HuH-7.5 (cell line): Measurements from ENCODE around the gene FGF5.
A peak's percentile ranks its signal among the peaks of the same experiment; 100 is the strongest.
"Not testable (repeated sequence)": the region's sequence is repeated elsewhere in the genome, so short reads cannot be mapped to it uniquely, and the experiment has no call there.

Experiments used
- DNase-seq: peaks from one replicate; pipeline ENCODE4 v3.0.0; 2011; ENCODE audit warnings: low spot score

Gene FGF5

DNA sequence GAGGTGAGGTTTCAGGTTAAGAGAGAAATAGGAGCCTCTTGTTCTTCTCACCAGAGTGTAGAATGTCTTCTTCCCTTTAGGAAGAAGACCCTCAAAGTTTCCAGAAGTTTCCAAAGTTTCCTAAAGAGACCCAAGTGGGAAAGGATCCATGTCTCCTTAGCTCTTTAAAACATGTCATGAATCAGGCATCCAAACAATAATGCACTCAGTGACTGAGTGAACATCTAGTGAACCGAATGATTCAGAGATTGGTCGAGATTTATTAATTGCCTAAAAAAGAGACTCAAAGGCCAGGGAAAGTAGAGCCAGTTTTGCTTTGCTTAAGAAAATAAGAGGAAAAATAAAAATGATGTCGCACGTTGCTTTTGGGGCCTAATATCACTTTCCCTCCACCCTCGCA is 29.4 kb downstream of the FGF5 start:
- DNase-seq: no peak

DNA sequence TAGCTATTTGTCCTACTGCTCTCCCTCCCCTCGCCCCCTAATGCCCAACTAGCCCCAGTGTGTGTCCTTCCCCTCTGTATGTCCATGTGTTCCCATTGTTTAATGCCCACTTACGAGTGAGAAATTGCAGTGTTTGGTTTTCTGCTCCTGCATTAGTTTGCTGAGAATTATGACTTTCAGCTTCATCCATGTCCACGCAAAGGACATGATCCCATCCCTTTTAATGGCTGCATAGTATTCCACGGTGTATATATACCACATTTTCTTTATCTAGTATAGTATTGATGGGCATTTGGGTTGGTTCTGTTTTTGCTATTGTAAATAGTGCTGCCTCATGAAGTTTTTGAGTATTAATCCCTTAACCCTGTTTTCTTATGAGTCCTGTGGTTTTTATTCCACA is 35.4 kb downstream of the FGF5 start:
- DNase-seq: no peak

DNA sequence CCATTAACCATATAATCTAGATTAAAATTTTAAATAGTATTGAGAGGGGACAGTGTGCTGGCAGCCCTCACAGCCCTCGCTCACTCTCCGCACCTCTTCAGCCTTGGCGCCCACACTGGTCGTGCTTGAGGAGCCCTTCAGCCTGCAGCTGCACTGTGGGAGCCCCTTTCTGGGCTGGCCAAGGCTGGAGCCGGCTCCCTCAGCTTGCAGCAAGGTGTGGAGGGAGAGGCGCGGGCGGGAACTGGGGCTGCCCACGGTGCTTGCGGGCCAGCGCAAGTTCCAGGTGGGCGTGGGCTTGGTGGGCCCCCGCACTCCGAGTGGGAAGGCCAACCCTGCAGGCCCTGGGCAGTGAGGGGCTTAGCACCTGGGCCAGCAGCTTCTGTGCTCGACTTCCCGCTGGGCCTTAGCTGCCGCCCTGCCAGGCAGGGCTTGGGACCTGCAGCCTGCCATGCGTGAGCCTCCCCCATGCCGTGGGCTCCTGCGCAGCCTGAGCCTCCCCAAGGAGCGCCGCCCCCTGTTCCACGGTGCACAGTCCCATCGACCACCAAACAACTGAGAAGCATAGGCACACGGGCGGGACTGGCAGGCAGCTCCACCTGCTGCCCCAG is 36.3 kb downstream of the FGF5 start:
- no peak for DNase-seq

DNA sequence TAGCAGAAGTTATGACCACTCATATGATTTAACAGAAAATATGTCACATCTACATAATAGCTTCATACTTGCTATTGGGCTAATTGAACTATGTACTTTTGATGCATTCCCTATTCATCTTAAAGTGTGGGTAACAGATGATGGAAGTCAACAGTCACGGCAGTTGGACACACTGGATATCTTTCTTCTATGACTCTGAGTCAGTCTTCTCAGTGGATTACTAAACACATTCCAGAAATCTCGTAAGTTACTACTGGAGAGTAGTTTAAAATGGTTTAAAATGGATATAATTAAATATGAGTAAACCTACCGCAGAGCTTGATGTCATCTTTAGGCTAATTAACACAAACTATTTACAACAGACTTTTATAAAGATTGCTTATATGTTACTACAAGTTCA is 39.0 kb downstream of the FGF5 start:
- no peak for DNase-seq

DNA sequence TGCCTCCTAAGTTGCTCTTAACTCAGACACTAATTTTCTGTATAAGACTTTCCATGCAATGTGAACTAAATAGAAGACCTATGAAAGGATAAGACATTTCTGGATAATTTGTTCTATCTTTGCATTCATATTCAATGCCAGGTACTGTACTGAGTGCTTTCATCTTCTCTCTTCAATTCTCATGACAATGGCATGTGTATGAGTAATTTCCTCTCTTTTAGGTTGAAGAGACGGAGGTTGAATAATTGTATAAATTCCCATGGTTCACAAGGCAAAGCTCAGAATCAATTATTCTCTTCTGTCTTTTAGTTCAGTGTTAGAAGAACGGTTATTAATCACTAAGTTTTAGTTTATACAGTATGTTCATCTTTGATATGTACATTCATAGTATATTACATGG is 39.8 kb downstream of the FGF5 start:
- no peak for DNase-seq

DNA sequence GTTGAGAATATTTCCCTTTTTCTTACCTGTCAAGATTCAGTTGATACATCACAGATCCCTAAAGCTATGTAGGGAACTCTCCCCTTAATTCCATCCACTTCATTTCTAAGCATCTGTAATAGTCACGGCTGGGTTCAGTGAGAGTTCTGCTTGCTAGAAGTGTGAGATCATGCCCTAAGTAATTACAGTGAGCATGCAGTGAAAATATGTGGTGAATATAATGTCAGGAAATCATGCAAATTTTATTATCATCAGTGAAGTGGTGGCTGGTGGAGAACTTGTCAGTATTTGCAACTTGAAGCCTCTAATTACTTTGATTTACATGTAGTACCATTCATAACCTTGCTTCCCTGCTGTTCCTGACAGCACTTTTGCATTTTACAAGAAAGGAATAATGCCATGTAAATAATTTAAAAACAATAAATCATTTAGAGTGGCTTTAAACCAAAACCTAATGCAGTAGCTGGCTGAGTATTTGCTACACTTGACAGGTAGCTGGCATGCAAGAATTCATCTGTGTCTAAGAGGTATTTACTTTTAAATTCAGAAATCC is 40.8 kb downstream of the FGF5 start:
- no peak for DNase-seq

DNA sequence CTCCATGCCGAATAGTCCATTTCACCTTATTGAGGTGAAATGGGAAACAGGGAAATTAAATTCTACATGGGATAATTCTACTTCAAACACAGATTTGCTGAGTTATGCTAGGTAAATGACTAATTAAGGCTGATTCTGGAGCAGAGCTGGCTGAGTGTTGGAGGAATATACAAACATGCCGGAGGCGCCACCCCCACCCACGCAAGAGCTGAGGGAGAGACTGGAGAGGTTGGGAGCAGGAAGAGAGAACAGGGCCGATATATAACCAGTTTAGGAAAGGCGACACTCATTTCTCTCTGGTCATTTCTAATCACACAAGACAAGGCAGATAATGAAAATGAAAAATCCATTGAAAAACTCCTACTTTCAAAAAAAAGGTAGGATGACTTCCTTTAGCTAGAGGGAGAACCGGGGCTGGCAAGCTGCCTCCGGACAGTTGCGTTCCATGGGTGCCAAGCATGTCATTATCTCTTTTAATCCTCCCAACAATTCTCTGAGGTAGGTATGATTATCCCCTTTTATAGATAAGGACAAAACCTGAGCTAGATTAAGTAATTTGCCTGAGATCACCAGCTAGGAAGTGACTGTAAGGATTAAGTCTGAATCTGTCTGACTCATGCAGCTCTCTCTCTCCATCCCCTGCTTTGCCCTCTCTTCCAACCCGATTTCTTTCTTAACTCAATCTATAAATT is 41.5 kb downstream of the FGF5 start:
- DNase-seq: no peak

DNA sequence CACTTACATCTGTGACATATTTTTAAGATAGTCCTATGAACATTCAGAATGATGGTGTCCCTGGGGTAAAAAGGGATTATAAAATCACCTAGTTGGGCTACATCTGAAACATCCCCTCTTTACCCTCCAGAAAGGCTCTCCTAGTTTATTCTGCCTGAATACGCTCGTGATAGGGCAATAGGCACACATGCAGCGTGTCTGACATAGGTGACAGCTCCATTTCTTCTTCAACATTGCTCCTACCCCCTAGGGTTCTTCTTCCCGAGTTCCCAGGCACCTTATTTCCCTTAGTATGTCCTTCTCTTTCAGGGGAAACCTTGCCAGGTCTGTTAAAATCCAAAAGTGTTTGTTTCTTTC is 42.0 kb downstream of the FGF5 start:
- no peak for DNase-seq

DNA sequence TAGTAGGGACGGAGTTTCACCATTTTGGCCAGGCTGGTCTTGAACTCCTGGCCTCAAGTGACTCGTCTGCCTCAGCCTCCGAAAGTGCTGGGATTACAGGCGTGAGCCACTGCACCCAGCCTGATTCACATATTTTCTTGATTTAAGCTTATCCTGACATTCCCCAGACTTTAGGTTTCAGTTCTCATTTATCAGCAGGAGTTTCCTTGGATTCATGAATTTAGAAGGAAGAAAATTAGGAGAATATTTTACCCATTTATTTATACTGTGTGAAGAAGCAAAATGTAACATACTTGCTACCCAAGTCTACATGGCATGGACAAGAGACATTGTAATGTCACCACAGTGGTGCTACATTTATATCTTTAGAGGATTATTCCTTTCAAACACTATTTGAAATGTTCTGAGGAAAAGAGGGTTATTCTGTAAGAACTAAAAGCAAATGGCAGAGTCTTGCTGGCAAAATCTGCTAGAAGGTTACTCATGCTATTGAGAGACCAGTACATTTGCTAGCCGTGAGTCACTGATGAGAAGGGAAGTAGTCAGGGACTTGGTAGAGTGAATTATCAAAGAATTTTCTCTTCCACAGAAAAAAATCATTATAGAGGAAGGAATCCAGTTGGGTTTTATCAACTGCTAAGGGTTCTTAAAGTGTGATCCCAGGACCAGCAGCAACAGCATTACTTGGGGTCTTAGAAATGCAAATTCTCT is 43.0 kb downstream of the FGF5 start:
- DNase-seq: no peak

DNA sequence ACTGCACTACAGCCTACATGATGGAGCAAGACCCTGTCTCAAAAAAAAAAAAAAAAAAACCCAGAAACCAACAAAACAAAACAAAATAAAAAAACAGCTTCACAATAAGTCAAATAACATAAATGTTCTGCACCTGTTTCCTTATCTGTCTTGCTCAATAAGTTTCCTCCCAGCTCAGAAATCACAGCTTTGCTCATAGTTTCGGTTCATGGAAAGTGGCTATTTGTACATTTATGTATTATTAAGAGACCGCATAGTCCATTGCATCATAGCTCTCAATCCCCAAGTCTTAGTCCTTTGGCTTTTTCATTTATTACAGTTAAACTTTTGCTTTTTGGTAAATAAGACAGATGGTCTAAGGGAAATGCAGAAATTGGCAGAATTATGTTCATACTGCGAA is 44.7 kb downstream of the FGF5 start:
- DNase-seq: no peak

DNA sequence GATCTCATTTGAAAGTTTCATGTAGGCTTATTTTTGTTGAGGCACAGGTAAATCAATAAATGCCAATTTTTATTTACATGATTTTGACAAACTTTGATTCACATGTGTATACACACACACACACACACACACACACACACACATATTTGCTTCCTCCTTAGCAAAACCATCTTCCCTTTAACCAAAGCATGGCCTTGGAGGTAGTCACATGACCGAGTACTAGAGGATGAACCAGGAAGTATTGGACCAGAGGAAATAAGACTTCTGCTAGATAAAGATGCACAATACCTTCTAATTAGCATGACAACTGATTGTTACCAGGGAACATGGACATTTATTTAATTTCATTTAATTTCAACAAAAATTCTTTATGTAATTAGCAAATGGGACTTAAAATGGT is 45.7 kb downstream of the FGF5 start:
- DNase-seq: no peak

DNA sequence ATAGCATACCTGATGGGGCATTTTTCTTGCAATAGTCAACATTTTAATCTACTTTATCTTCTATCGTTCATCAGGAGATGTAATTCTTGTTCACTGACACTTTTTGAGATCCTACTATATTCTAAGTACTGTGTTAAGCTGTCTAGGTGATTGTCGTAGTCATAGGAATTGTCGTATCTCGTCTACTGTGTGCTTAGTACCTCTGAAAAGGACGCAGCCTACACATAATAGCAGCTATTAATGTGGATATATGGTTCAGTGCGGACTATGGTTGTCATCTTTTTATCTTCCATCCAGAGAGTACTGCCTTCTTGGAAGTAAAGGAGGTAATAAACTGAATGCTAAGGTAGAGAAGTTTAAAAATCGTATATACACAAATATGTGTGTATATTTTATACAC is 47.2 kb downstream of the FGF5 start:
- no peak for DNase-seq

DNA sequence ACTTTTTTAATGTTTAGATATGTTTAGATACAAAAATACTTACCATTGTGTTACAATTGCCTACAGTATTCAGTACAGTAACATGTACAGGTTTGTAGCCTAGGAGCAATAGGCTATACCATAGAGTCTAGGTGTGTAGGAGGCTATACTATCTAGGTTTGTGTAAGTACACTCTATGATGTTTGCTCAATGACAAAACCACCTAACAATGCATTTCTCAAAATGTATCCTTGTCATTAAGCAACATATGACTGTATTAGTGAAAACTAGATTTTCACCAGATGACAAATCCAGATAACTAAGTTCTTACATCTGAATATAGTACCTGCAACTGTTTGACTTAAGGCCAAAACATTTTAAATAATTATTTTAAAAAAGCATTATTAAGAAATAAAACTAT is 49.4 kb downstream of the FGF5 start:
- not testable (repeated sequence) for DNase-seq

DNA sequence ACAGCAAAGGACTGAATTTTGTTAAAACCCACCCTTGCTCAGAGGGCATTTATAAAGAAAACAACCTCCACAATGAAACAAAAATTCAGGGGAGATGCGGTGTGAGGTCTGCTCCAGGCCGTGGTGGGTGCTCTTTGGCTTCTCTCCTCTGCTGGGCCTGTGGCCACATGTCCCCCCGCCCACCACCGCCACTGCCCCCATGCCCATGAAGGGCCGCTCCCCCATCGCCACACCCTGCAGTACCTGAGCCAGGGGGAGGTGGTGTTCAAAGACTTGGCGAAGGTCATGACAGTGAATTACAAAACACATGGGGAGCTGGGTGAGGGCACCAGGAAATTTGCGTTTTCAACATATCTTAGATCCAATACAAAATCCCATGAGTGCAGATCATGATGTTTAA is 54.9 kb downstream of the FGF5 start:
- no peak for DNase-seq

DNA sequence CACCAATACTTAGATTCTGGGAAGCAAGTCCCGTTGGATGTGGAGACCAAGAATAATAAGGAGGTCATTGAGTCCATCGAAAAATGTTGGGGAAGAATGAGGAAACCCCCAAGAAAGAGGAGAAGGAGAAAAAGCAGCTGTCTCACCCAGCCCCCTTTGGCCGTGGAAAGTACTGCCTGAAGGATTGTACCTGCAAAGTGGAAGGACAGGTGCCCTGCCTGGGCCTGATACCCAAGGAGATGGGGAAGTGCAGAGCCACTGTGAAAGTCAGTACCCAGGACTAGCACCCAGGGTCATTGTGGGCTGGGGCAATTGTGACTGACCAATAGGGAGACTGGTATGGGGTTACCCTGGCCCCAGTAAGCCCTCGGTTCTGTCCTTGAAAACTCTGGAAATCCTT is 55.3 kb downstream of the FGF5 start:
- no peak for DNase-seq

DNA sequence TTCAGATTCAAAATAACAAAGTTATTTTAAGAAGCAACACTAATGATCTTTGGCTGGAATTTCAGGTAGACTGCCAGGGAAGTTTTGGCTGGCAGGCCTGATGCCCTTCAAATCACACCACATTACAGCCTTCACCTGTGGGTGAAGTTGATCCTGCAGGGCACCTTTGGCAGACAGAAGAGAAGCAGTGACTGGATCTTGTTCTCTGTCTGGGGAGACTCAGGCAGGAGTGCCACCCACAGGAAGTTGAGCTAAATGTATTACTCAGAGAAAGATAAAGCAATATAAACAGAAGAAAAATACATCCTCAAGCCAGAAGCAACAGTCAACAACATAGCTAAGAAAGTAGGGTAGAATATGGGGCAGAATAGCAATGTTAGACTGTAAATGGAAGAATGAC is 56.3 kb downstream of the FGF5 start:
- DNase-seq: no peak

DNA sequence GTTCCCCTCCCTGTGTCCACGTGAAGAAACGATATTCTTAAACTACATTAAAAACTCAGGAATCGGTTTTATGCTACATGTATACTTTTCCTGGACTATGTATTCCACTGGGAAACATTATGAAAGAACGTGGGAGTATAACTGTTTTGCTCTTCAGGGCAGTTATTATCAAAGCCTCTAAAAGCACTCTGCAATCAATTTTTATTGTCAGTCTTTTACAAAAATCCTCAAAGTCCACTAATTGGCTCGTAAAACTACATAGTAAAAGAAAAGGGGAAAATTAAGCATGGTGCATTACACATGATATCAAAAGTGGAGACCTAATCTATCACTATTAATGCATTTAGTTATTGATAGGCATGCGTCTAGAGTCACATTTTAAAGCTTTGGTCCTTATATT is 57.7 kb downstream of the FGF5 start:
- DNase-seq: no peak

DNA sequence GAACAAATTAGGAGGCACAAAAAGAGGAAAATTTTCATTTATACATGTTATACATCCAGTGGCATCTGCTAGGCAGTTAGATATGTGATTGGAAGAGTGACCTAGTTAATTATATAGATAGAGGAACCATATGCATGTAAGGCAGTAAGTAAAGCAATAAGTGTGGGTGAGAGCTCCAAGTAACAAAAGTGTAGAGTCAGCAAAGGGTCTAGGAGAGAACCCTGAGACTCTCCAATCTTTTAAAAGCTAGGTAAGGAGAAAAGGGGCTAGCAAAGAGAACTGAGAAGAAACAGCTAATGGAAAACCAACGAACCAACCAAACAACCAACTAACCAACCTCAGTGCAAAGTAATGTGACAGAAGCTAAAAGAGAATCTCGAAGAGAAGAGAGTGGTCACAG is 65.2 kb downstream of the FGF5 start:
- no peak for DNase-seq

DNA sequence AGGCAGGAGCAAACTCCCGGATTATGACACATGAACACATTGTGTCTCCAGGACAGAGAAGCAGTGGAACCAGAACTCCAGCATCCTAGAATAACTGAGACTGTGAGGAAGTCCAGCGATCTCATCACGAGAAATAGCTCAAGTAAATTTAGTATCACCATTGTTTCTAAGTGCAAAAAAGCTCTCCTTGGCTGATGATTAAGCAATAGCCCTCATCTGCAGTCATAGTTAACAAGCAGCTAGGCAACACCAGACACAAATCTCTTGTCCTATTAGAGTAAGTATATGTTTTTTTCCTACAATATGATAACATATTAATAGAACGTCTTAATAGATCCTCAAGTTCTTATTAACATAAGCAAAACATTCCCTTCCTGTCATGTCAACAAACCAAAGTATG is 66.7 kb downstream of the FGF5 start:
- DNase-seq: no peak

DNA sequence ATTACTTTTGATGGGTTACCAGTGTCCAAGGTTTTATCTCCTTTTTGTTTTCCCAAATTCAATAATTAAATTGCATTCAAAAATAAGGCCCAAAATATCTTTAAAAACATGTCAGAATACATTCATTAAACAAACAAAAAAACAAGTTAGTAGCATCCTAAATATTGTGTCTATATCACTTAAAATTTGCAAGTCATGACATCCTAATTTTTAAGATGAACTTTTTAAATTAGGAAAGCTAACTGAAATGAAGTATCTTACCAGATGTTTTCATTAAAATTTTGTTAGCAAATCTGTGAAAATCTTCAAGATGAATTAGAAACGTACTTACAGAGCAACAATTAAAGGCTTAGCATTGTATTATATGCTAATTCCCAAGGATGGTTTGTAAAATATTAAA is 68.1 kb downstream of the FGF5 start:
- no peak for DNase-seq

DNA sequence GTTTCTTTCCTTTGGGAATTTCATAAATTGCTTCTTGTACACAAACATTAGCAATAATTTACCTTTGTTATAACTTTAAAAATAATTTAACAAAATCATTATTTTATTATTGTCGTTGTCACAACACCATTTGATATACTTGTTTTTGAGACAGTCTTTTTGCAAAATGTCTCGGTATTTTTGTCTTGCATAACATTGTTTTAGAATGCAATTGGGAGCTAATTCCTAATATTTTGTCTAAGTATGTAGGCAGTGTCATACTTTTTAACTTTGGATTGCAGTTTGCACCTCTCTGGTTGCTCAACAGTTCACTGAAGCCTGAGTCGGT is 68.7 kb downstream of the FGF5 start:
- no peak for DNase-seq

DNA sequence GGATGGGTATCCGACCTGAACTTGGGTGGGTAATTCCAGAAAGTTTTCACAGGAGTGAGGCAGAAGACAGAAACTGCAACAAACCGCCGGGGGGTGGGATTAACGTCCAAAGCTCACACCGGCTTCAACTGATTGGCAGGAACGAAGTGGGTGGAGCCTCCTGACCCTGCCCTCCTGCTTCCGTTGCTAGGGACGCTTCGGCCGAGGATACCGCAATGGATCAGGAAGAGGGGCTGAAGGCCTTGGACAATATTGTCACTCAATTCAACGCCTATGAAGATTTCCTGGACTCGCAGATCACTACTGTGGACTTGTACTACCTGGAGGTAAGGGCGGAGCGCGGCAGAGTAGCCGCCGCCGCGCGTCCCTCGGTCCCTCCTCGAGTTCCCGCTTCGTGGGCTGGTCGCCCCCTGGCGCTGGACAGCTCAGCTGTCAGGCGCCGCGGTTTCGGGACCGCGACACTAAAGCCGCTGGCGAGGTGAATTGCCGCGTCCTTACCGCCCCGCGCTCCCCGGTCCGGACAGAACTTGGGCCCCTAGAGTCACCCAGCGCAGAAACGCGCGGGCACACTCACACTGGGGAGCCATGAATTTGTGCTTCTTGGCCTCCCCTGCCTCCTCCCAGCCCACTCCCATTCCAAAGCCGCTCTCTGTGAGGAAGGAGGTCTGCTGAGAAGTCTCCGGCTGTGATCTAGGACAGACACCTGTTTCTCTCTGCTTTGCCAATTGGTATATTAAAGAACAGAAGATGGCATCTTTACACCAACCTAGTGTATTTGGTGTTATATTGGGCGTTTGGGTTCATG is 69.3 kb downstream of the FGF5 start, which contains the start of gene CFAP299:
CFAP299 (plus strand) TSS at position 177 of the 805 bp plus-strand sequence.
- peak; percentile 49 for DNase-seq

DNA sequence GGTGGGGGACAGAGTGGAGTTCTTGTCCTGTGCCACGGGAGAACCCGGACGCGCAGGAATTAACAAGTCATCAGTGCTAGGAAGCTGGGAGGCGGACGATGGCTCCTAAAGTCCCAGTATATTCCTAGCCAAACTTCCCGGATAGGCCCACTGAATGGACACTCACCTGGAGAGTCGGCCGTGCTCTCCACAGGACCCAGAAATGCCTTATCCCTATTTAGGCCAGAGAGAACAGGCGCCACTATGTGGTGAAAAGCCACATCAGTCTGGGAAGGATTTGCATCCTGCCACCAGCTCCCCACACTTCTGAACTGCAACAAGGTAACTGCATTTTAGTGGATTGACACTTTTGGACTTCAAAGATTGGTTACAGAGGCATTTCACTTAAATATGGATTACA is 70.1 kb downstream of the FGF5 start:
- DNase-seq: no peak
